IPS-18a (cell line): ENCODE data around the gene SPRR2E.
"Not testable (repeated sequence)": the region's sequence is repeated elsewhere in the genome, so short reads cannot be mapped to it uniquely, and the experiment has no call there.

Experiments used
- H3K27ac ChIP-seq: one replicate; pipeline ENCODE4 v1.5.1; 2013; ENCODE audit warnings: low read length
- H3K27me3 ChIP-seq: one replicate; pipeline ENCODE4 v1.6.1; 2013; ENCODE audit warnings: mild to moderate bottlenecking, low read length; ENCODE audit not compliant: control insufficient read depth, insufficient read depth
- H3K36me3 ChIP-seq: one replicate; pipeline ENCODE4 v1.6.1; 2013; ENCODE audit warnings: low read depth, low read length; ENCODE audit not compliant: control insufficient read depth
- H3K4me1 ChIP-seq: one replicate; pipeline ENCODE4 v1.6.1; 2013; ENCODE audit warnings: low read depth, low read length; ENCODE audit not compliant: control insufficient read depth
- H3K4me3 ChIP-seq: one replicate; pipeline ENCODE4 v1.5.1; 2013; ENCODE audit warnings: low read length
- H3K9ac ChIP-seq: one replicate; pipeline ENCODE4 v1.6.1; 2013; ENCODE audit warnings: mild to moderate bottlenecking, low read length, moderate library complexity
- H3K9me3 ChIP-seq: one replicate; pipeline ENCODE4 v1.6.1; 2013; ENCODE audit warnings: low read depth, low read length; ENCODE audit not compliant: control insufficient read depth

The SPRR2E gene

GRCh38 chr1:153115264-153115663 lies 20.9 kb upstream of the SPRR2E start:
- not testable (repeated sequence) for H3K27ac ChIP-seq, H3K27me3 ChIP-seq, H3K4me3 ChIP-seq, H3K9ac ChIP-seq, H3K9me3 ChIP-seq, H3K36me3 ChIP-seq, H3K4me1 ChIP-seq

GRCh38 chr1:153113416-153113815 lies 19.1 kb upstream of the SPRR2E start, which contains the start of gene SPRR2F:
Gene SPRR2F (minus strand): TSS chr1:153113516. CDS start chr1:153112733, 783 bp downstream.
- Histone ChIP-seq H3K4me3 (no peak within 1 kb of the TSS), H3K9me3 (no peaks in the 10 kb centered on the region), H3K36me3 (no peaks in the 10 kb centered on the region), H3K4me1 (no peaks in the 10 kb centered on the region), H3K27me3 (no peaks in the 10 kb centered on the region), H3K9ac (no peak within 1 kb of the TSS), H3K27ac (no peak within 1 kb of the TSS)

- not testable (repeated sequence) for H3K36me3 ChIP-seq, H3K27me3 ChIP-seq, H3K27ac ChIP-seq, H3K4me3 ChIP-seq, H3K4me1 ChIP-seq, H3K9ac ChIP-seq, H3K9me3 ChIP-seq
These were observed 18.1 kb upstream of the SPRR2E start for GRCh38 chr1:153112454-153112853.

- Histone ChIP-seq H3K9ac (no peak overlapping the region), H3K36me3 (no peaks in the 10 kb centered on the region), H3K4me1 (no peaks in the 10 kb centered on the region), H3K4me3 (no peak overlapping the region), H3K9me3 (no peaks in the 10 kb centered on the region), H3K27me3 (no peaks in the 10 kb centered on the region), H3K27ac (no peak overlapping the region)
These were observed 5.9 kb upstream of the SPRR2E start for GRCh38 chr1:153100245-153100644.

GRCh38 chr1:153099461-153100045 lies 5.2 kb upstream of the SPRR2E start:
- Histone ChIP-seq H3K4me1 (no peaks in the 10 kb centered on the region), H3K27ac (no peak overlapping the region), H3K27me3 (no peaks in the 10 kb centered on the region), H3K4me3 (no peak overlapping the region), H3K9ac (no peak overlapping the region), H3K36me3 (no peaks in the 10 kb centered on the region), H3K9me3 (no peaks in the 10 kb centered on the region)

GRCh38 chr1:153095764-153096163 lies 1.4 kb upstream of the SPRR2E start:
- H3K9me3 ChIP-seq, result no peaks in the 10 kb centered on the region
- no peak overlapping the region for H3K9ac ChIP-seq
- H3K36me3 ChIP-seq, result no peaks in the 10 kb centered on the region
- H3K27me3 ChIP-seq, result no peaks in the 10 kb centered on the region
- H3K4me1 ChIP-seq, result no peaks in the 10 kb centered on the region
- H3K4me3 ChIP-seq, result no peak overlapping the region
- H3K27ac ChIP-seq, result no peak overlapping the region

GRCh38 chr1:153087652-153088051 lies 6.7 kb downstream of the SPRR2E start:
- H3K9me3 ChIP-seq, result no peaks in the 10 kb centered on the region
- H3K4me3 ChIP-seq, result no peak overlapping the region
- no peaks in the 10 kb centered on the region for H3K27me3 ChIP-seq
- no peak overlapping the region for H3K27ac ChIP-seq
- no peaks in the 10 kb centered on the region for H3K4me1 ChIP-seq
- no peak overlapping the region for H3K9ac ChIP-seq
- no peaks in the 10 kb centered on the region for H3K36me3 ChIP-seq

GRCh38 chr1:153081736-153082135 lies 12.6 kb downstream of the SPRR2E start:
- Histone ChIP-seq H3K9me3 (no peaks in the 10 kb centered on the region), H3K27me3 (no peaks in the 10 kb centered on the region), H3K4me3 (no peak overlapping the region), H3K27ac (no peak overlapping the region), H3K9ac (no peak overlapping the region), H3K36me3 (no peaks in the 10 kb centered on the region), H3K4me1 (no peaks in the 10 kb centered on the region)

- H3K36me3 ChIP-seq, result no peaks in the 10 kb centered on the region
- H3K4me1 ChIP-seq, result no peaks in the 10 kb centered on the region
- H3K9me3 ChIP-seq, result no peaks in the 10 kb centered on the region
- H3K27me3 ChIP-seq, result no peaks in the 10 kb centered on the region
- no peak overlapping the region for H3K4me3 ChIP-seq
- no peak overlapping the region for H3K9ac ChIP-seq
- H3K27ac ChIP-seq, result no peak overlapping the region
These were observed 21.3 kb downstream of the SPRR2E start for GRCh38 chr1:153072806-153073726.

GRCh38 chr1:153071511-153071910 lies 22.8 kb downstream of the SPRR2E start, which contains the start of gene SPRR2B:
Gene SPRR2B (minus strand): TSS chr1:153071611. CDS start chr1:153070839, 772 bp downstream.
- Histone ChIP-seq H3K27me3 (no peaks in the 10 kb centered on the region), H3K36me3 (no peaks in the 10 kb centered on the region), H3K9me3 (no peaks in the 10 kb centered on the region), H3K4me3 (no peak within 1 kb of the TSS), H3K27ac (no peak within 1 kb of the TSS), H3K4me1 (no peaks in the 10 kb centered on the region), H3K9ac (no peak within 1 kb of the TSS)

- H3K4me1 ChIP-seq, result no peaks in the 10 kb centered on the region
- H3K27me3 ChIP-seq, result no peaks in the 10 kb centered on the region
- no peak overlapping the region for H3K27ac ChIP-seq
- H3K9ac ChIP-seq, result no peak overlapping the region
- H3K4me3 ChIP-seq, result no peak overlapping the region
- H3K9me3 ChIP-seq, result no peaks in the 10 kb centered on the region
- no peaks in the 10 kb centered on the region for H3K36me3 ChIP-seq
These were observed 24.1 kb downstream of the SPRR2E start for GRCh38 chr1:153070243-153070642.
